HUES6 (cell line): ENCODE data around the gene PHC3.

ENCODE experiments used
- H3K27ac ChIP-seq: 2 replicates; pipeline ENCODE4 v1.7.0; 2013; ENCODE audit warnings: low read depth, mild to moderate bottlenecking, low read length, inconsistent platforms
- H3K27me3 ChIP-seq: 2 replicates; pipeline ENCODE4 v1.6.1; 2013; ENCODE audit warnings: low read length; ENCODE audit not compliant: control insufficient read depth, insufficient read depth
- H3K36me3 ChIP-seq: 2 replicates; pipeline ENCODE4 v1.6.1; 2013; ENCODE audit warnings: low read length; ENCODE audit not compliant: control insufficient read depth, insufficient read depth
- H3K4me1 ChIP-seq: 2 replicates; pipeline ENCODE4 v1.6.1; 2013; ENCODE audit warnings: low read length; ENCODE audit not compliant: control insufficient read depth, insufficient read depth
- H3K4me3 ChIP-seq: 2 replicates; pipeline ENCODE4 v1.5.1; 2013; ENCODE audit warnings: low read depth, low read length
- H3K9ac ChIP-seq: one replicate; pipeline ENCODE4 v1.6.1; 2013; ENCODE audit warnings: mild to moderate bottlenecking, low read length
- H3K9me3 ChIP-seq: 2 replicates; pipeline ENCODE4 v1.6.1; 2013; ENCODE audit warnings: low read depth, low read length; ENCODE audit not compliant: control insufficient read depth, insufficient read depth

The PHC3 gene

DNA sequence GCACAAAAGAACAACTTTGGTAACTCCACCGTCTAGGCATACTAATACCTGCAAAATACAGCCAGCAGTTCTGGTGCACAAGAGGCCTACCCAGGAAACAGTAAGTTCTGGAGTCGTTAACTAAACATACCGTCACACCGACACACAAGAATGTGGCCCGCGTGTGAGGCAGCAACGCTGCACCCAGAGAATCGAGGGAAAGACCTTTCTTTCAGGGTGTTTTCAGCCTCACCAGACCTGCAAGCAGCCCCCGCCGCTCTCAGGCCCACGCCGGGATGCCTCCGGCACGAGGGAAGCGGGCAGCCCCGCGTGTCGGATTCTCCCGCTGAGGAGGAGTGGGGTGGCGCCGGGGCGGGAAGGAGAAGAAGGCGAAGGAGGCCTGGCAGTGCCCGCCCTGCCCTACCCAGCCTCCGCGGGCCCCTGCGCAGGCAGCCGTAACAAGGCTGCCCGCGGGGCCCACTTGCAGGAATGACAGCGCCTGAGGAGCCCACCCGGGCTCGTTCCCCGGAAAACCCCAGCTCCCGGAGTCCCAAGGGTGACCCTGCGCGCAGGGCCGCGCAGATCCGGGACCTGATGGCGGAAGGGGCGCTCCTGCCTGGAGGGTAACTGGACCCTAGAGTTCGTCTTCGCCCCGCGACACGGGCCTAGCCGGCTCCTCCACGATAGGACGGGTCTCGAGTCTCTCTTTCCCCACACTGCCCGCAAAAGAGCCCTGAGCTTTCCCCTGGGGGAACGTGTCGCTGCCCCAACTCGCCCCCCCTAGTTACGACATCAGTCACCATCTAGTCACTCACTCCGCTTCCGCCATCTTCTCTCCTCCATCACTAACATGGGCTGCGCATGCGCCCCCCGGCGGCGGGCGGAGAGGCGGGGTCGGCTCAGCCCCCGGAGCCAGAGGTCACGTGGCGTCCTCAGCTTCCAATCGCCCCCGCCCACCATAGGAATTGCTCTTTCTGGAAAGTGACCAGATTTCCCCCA, at the start of gene PHC3:
PHC3 (minus strand) TSS at position 826 of the 978 bp plus-strand sequence; CDS start at position 808, 18 bp downstream.
- Histone ChIP-seq H3K36me3 (peaks cover 25% of the 10 kb centered on the region), H3K9ac (peak within 1 kb of the TSS; percentile 87), H3K4me1 (peaks cover 10% of the 10 kb centered on the region), H3K9me3 (no peaks in the 10 kb centered on the region), H3K27me3 (no peaks in the 10 kb centered on the region), H3K4me3 (peak within 1 kb of the TSS; percentile 82), H3K27ac (peak within 1 kb of the TSS; percentile 69; the same call in 1 of the 2 replicates)

- H3K9me3 ChIP-seq, result no peaks in the 10 kb centered on the region
- peaks cover 21% of the 10 kb centered on the region for H3K4me1 ChIP-seq
- no peaks in the 10 kb centered on the region for H3K36me3 ChIP-seq
- H3K27ac ChIP-seq, result no peak overlapping the region
- no peaks in the 10 kb centered on the region for H3K27me3 ChIP-seq
- H3K9ac ChIP-seq, result no peak overlapping the region
- no peak overlapping the region for H3K4me3 ChIP-seq
These were observed 46.7 kb upstream of the PHC3 start for GRCh38 chr3:170228093-170228766.

- no peak overlapping the region for H3K27ac ChIP-seq
- no peak overlapping the region for H3K4me3 ChIP-seq
- no peak overlapping the region for H3K9ac ChIP-seq
- no peaks in the 10 kb centered on the region for H3K36me3 ChIP-seq
- H3K4me1 ChIP-seq, result peaks cover 21% of the 10 kb centered on the region
- H3K9me3 ChIP-seq, result no peaks in the 10 kb centered on the region
- no peaks in the 10 kb centered on the region for H3K27me3 ChIP-seq
These were observed 45.0 kb upstream of the PHC3 start for GRCh38 chr3:170226426-170226960.

GRCh38 chr3:170225166-170225565, 43.6 kb upstream of the PHC3 start:
- no peaks in the 10 kb centered on the region for H3K27me3 ChIP-seq
- no peak overlapping the region for H3K27ac ChIP-seq
- H3K4me3 ChIP-seq, result peak overlapping the region; percentile 38; the same call in 1 of the 2 replicates
- H3K36me3 ChIP-seq, result no peaks in the 10 kb centered on the region
- H3K4me1 ChIP-seq, result peaks cover 21% of the 10 kb centered on the region
- no peaks in the 10 kb centered on the region for H3K9me3 ChIP-seq
- no peak overlapping the region for H3K9ac ChIP-seq

- Histone ChIP-seq H3K9me3 (no peaks in the 10 kb centered on the region), H3K27ac (peak overlapping the region; percentile 98), H3K36me3 (no peaks in the 10 kb centered on the region), H3K27me3 (no peaks in the 10 kb centered on the region), H3K4me1 (peaks cover 17% of the 10 kb centered on the region), H3K4me3 (peak overlapping the region; percentile 76), H3K9ac (peak overlapping the region; percentile 98)
These were observed 41.4 kb upstream of the PHC3 start for GRCh38 chr3:170222647-170223541.

DNA sequence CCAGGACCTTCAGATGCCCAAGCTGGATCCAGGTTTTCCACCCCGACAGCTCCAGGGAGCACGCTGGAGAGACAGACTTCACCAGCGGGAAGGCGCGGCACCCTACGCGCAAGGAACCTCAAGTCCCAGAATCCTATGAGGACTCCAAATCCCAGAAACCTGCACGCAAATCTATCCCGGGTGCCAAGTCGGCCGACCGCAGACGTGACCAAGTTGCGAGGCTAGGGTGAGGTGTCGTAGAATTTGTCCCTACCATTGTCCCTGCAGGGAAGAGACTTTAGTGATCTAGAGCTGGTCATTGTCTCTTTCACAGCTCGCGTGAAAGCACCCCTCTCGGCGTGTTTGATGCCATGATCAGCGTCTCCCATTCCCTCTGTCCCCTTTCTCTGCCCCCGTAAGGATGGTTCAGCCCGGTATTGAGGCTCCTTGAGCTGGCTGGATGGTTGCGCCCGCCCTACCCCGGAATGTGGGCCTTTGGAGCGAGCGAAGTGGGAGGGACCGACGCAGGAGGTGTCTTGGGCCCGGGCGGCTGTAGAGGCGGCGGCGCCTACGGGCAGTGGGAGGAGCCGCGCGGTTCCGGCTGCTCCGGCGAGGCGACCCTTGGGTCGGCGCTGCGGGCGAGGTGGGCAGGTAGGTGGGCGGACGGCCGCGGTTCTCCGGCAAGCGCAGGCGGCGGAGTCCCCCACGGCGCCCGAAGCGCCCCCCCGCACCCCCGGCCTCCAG, 40.6 kb upstream of the PHC3 start, which contains the start of gene PRKCI:
PRKCI (plus strand) TSS at position 501 of the 723 bp plus-strand sequence. CDS start 246 bp downstream, outside the sequence.
- H3K4me1 ChIP-seq, result peaks cover 16% of the 10 kb centered on the region
- no peaks in the 10 kb centered on the region for H3K36me3 ChIP-seq
- no peaks in the 10 kb centered on the region for H3K27me3 ChIP-seq
- H3K4me3 ChIP-seq, result peak within 1 kb of the TSS; percentile 76
- H3K9me3 ChIP-seq, result no peaks in the 10 kb centered on the region
- peak within 1 kb of the TSS; percentile 98 for H3K9ac ChIP-seq
- H3K27ac ChIP-seq, result peak within 1 kb of the TSS; percentile 98

DNA sequence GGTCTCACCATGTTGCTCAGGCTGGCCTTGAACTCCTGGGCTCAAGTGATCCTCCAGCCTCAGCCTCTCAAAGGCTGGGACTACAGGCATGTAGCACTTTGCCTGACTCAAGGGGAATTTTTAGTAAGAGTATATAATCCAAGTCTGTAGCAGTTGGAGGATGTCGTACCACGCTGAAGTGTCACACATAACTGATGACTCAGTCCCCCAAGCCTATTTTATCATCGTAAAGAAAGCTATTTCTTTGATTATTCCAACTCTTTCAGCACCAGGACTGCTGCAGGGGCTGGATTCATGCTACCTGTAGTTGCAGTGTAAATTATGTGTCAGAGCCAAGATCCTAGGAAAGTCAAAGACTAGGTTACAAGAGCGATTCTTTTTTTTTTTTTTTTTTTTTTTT, 39.3 kb upstream of the PHC3 start:
- H3K36me3 ChIP-seq, result no peaks in the 10 kb centered on the region
- H3K9ac ChIP-seq, result no peak overlapping the region
- no peak overlapping the region for H3K27ac ChIP-seq
- H3K4me1 ChIP-seq, result peaks cover 12% of the 10 kb centered on the region
- no peaks in the 10 kb centered on the region for H3K9me3 ChIP-seq
- H3K4me3 ChIP-seq, result no peak overlapping the region
- H3K27me3 ChIP-seq, result no peaks in the 10 kb centered on the region

DNA sequence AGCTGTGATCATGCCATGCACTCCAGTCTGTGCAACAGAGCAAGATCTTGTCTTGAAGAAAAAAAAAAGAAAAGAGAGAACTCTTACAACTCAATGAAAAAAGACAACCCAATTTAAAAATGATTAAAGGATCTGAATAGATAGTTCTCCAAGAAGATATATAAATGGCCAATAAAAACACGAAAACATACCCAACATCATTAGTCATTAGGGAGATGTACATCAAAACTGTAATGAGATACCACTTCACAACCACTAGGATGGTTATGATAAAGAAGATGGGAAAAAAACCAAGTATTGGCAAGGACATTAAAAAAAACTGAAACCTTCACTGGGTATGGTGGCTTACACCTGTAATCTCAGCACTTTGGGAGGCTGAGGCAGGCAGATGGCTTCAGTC, 38.3 kb upstream of the PHC3 start:
- Histone ChIP-seq H3K27ac (no peak overlapping the region), H3K36me3 (no peaks in the 10 kb centered on the region), H3K9me3 (no peaks in the 10 kb centered on the region), H3K4me3 (no peak overlapping the region), H3K9ac (no peak overlapping the region), H3K27me3 (no peaks in the 10 kb centered on the region), H3K4me1 (peaks cover 8% of the 10 kb centered on the region)

DNA sequence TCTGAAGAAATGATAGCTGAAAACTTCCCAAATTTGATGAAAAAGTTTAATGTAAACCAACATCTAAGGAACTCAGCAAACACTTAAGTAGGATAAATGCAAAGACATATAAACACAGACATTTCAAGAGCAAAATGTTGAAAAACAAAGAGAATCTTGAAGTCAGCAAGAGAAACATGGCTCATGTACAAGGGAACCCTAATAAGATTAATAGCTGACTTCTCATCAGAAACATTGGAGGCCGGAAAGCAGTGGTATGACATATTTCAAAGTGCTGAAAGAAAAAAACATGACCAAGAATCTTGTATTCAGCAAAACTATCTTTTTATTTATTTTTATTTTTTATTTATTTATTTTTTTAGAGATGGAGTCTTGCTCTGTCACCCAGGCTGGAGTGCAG, 30.1 kb upstream of the PHC3 start:
- Histone ChIP-seq H3K4me1 (no peaks in the 10 kb centered on the region), H3K9ac (no peak overlapping the region), H3K4me3 (no peak overlapping the region), H3K27ac (no peak overlapping the region), H3K36me3 (no peaks in the 10 kb centered on the region), H3K9me3 (peaks cover 3% of the 10 kb centered on the region; the same call in 1 of the 2 replicates), H3K27me3 (no peaks in the 10 kb centered on the region)

DNA sequence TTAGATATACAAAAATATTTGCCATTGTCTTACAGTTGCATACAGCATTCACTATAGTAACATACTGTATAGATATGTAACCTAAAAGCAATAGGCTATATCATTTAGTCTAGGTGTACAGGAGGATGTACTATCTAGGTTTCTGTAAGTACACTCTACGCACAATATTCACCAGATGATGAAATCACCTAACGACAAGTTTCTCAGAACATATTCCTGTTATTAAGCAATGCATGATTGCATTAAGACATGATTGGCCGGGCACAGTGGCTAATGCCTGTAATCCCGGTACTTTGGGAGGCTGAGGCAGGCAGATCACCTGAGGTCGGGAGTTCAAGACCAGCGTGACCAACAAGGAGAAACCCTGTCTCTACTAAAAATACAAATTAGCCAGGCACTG, 26.2 kb upstream of the PHC3 start:
- Histone ChIP-seq H3K9me3 (peaks cover 3% of the 10 kb centered on the region; the same call in 1 of the 2 replicates), H3K9ac (no peak overlapping the region), H3K27ac (no peak overlapping the region), H3K4me1 (peaks cover 6% of the 10 kb centered on the region; the same call in 1 of the 2 replicates), H3K27me3 (no peaks in the 10 kb centered on the region), H3K36me3 (no peaks in the 10 kb centered on the region), H3K4me3 (no peak overlapping the region)
